Measurements from ENCODE around the gene CBL.

CBL gene

GRCh38 chr11:119315131-119316015 lies 109.2 kb downstream of the CBL start:
- peak; percentile 48 for DNase-seq

GRCh38 chr11:119316016-119316728 lies 110.0 kb downstream of the CBL start:
- DNase-seq = no peak

GRCh38 chr11:119316729-119317591 lies 110.8 kb downstream of the CBL start, which contains the start of gene MCAM:
MCAM (minus strand) TSS chr11:119317130; CDS start chr11:119317101, 29 bp downstream.
- DNase-seq = no peak

- DNase-seq = no peak
Observed at GRCh38 chr11:119317592-119318239, 111.6 kb downstream of the CBL start.

GRCh38 chr11:119318240-119319135 lies 112.3 kb downstream of the CBL start:
- no peak for DNase-seq

- DNase-seq = no peak
Observed at GRCh38 chr11:119319136-119319699, 113.1 kb downstream of the CBL start.

- no peak for DNase-seq
Observed at GRCh38 chr11:119319700-119320239, 113.6 kb downstream of the CBL start.

GRCh38 chr11:119320240-119320775 lies 114.2 kb downstream of the CBL start:
- no peak for DNase-seq

- no peak for DNase-seq
Observed at GRCh38 chr11:119320776-119321524, 114.8 kb downstream of the CBL start.

GRCh38 chr11:119322360-119322739 lies 116.2 kb downstream of the CBL start:
- DNase-seq = no peak

- DNase-seq = no peak
Observed at GRCh38 chr11:119322921-119323531, 116.9 kb downstream of the CBL start.

GRCh38 chr11:119323532-119324033 lies 117.4 kb downstream of the CBL start:
- DNase-seq = peak; percentile 77

- DNase-seq = no peak
Observed at GRCh38 chr11:119324189-119324588, 118.0 kb downstream of the CBL start.

- no peak for DNase-seq
Observed at GRCh38 chr11:119329320-119329719, 123.2 kb downstream of the CBL start.

GRCh38 chr11:119330237-119330636 lies 124.1 kb downstream of the CBL start:
- DNase-seq = no peak

GRCh38 chr11:119332111-119332765 lies 126.1 kb downstream of the CBL start:
- no peak for DNase-seq

GRCh38 chr11:119334174-119334930 lies 128.2 kb downstream of the CBL start, which contains the start of gene RNF26:
RNF26 (plus strand) TSS chr11:119334527; CDS start chr11:119335123, 596 bp downstream.
- peak; percentile 92 for DNase-seq
